ENCODE results near the gene HELT.

- TF ChIP-seq CTCF (IDR thresholded peaks at IDR 0.05 in 4 of 5, conservative IDR thresholded peaks at IDR 0.05 in 1 of 5) (no peak), POLR2A (IDR thresholded peaks at IDR 0.05) (no peak)
These were observed 1.1 kb upstream of the HELT start for GRCh38 chr4:185016946-185017758.

Data from gastrocnemius medialis (tissue), 4 donors.